ENCODE measurements around the gene RYR3.
"Not testable (repeated sequence)": the region's sequence is repeated elsewhere in the genome, so short reads cannot be mapped to it uniquely, and the experiment has no call there.

DNA sequence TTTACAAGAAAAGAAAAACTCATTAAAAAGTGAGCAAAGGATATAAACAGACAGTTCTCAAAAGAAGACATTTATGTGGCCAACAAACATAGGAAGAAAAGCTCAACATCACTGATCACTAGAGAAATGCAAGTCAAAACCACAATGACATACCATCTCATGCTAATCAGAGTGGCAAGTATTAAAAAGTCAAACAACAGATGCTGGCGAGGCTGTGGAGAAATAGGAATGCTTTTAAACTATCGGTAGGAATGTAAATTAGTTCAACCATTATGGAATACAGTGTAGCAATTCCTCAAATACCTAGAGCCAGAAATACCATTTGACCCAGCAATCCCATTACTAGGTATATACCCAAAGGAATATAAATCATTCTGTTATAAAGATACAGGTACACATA, 267.1 kb downstream of the RYR3 start:
- TF ChIP-seq, protein P1, sequence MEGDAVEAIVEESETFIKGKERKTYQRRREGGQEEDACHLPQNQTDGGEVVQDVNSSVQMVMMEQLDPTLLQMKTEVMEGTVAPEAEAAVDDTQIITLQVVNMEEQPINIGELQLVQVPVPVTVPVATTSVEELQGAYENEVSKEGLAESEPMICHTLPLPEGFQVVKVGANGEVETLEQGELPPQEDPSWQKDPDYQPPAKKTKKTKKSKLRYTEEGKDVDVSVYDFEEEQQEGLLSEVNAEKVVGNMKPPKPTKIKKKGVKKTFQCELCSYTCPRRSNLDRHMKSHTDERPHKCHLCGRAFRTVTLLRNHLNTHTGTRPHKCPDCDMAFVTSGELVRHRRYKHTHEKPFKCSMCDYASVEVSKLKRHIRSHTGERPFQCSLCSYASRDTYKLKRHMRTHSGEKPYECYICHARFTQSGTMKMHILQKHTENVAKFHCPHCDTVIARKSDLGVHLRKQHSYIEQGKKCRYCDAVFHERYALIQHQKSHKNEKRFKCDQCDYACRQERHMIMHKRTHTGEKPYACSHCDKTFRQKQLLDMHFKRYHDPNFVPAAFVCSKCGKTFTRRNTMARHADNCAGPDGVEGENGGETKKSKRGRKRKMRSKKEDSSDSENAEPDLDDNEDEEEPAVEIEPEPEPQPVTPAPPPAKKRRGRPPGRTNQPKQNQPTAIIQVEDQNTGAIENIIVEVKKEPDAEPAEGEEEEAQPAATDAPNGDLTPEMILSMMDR (IDR thresholded peaks at IDR 0.05; ENCODE audit: low read length) = not testable (repeated sequence)
- not testable (repeated sequence) for TF ChIP-seq EZH2phosphoT487 (IDR thresholded peaks at IDR 0.05; ENCODE audit: low read length)
